Loucy (cell line): Measurements from ENCODE around the gene SLC6A2.

Source experiments
- EZH2phosphoT487 ChIP-seq: fragments of 200-600 bp; IDR thresholded peaks from 2 replicates; pipeline ENCODE4 v1.6.1; 2018; ENCODE audit warnings: antibody characterized with exemption, mild to moderate bottlenecking, moderate library complexity, borderline replicate concordance
- TF ChIP-seq, protein P1 (sequence below): fragments of 200-600 bp; sonication (generic); conservative IDR thresholded peaks from 2 replicates; pipeline ENCODE4 v1.5.1; 2014; ENCODE audit warnings: mild to moderate bottlenecking, antibody characterized with exemption, low read length

DNA sequence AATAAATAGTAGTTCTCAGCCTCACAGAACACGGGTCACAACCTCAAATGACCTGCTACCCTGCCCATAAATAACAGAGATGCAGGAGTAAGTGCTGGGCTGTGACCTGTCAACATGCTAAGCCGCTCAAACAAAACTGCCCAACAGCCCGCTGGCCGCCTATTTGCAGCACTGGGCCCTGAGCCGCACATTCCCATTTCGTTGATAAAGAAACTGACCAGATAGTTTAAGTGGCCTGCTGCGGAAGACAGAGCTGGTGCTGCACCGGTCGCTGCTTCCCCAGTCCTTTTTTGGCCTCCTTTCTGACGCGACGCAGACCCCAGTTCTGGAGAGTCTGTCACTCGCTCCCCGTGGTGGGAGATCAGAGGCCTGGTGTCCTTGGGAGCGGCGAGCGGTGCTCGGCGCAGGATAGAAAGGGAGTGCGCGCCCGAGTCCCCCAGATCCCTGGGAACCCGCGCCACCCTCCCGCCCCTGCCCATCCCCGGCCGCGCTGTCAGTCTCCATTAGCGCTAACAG is 349 bp upstream of the SLC6A2 start:
- TF ChIP-seq, protein P1, sequence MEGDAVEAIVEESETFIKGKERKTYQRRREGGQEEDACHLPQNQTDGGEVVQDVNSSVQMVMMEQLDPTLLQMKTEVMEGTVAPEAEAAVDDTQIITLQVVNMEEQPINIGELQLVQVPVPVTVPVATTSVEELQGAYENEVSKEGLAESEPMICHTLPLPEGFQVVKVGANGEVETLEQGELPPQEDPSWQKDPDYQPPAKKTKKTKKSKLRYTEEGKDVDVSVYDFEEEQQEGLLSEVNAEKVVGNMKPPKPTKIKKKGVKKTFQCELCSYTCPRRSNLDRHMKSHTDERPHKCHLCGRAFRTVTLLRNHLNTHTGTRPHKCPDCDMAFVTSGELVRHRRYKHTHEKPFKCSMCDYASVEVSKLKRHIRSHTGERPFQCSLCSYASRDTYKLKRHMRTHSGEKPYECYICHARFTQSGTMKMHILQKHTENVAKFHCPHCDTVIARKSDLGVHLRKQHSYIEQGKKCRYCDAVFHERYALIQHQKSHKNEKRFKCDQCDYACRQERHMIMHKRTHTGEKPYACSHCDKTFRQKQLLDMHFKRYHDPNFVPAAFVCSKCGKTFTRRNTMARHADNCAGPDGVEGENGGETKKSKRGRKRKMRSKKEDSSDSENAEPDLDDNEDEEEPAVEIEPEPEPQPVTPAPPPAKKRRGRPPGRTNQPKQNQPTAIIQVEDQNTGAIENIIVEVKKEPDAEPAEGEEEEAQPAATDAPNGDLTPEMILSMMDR = no peak
- no peak for TF ChIP-seq EZH2phosphoT487
